Retinal pigment epithelial cell (primary cell): Measurements from ENCODE around the gene HS6ST1.

Experiments
- DNase-seq: peaks from one replicate; pipeline ENCODE4 v3.0.0-alpha.2; 2010; ENCODE audit warnings: low read depth
- H3K4me3 ChIP-seq: 2 replicates; pipeline ENCODE4 v1.5.1; 2011; ENCODE audit warnings: mild to moderate bottlenecking, low read length, control low read depth, moderate library complexity
- TF ChIP-seq, protein P1 (sequence below): conservative IDR thresholded peaks from 2 replicates; pipeline ENCODE4 v1.5.1; 2011; ENCODE audit warnings: low read depth, low read length, control low read depth, inconsistent platforms

HS6ST1 gene

DNA sequence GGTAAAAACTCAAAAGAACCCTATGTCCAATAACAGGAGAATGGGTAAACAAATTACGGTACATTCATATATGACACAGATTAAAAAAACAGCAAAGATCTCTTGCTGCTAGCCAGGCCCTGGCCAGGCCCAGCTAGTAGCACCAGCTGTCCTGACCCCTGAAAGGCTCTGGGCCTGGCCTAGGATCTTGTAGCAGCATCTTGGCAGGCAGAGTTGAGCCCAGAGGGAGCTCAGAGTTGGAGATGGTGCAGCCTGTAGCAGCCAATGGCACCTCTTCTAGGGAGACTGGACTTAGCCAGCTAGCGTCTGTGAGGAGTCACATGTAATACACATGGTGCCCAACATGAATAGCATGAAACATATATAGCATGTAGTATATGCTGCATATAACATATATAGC, 69.1 kb downstream of the HS6ST1 start:
- TF ChIP-seq, protein P1, sequence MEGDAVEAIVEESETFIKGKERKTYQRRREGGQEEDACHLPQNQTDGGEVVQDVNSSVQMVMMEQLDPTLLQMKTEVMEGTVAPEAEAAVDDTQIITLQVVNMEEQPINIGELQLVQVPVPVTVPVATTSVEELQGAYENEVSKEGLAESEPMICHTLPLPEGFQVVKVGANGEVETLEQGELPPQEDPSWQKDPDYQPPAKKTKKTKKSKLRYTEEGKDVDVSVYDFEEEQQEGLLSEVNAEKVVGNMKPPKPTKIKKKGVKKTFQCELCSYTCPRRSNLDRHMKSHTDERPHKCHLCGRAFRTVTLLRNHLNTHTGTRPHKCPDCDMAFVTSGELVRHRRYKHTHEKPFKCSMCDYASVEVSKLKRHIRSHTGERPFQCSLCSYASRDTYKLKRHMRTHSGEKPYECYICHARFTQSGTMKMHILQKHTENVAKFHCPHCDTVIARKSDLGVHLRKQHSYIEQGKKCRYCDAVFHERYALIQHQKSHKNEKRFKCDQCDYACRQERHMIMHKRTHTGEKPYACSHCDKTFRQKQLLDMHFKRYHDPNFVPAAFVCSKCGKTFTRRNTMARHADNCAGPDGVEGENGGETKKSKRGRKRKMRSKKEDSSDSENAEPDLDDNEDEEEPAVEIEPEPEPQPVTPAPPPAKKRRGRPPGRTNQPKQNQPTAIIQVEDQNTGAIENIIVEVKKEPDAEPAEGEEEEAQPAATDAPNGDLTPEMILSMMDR, result no peak
- DNase-seq, result no peak
- H3K4me3 ChIP-seq, result no peak overlapping the region

DNA sequence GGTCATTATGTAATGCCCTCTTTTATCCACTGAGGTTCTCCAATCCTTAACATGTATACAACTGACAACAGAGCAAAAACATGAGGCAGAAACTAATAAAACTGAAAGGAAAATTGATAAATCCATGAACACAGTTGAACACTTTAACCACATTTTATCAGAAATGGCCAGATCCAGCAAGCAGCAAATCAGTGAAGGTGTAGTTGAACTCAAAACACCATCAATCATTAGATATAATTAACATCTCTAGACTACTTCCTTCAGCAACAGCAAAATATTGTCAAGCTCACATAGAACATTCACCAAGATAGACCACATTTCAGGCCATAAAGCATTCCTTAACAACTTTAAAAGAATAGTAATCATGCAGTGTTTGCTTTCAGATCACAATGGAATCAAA, 72.9 kb downstream of the HS6ST1 start:
- DNase-seq, result no peak
- H3K4me3 ChIP-seq, result no peak overlapping the region
- TF ChIP-seq, protein P1, result no peak

- TF ChIP-seq, protein P1, result no peak
- H3K4me3 ChIP-seq, result no peak overlapping the region
- no peak for DNase-seq
Observed at GRCh38 chr2:128241896-128242295, 76.8 kb downstream of the HS6ST1 start.

- DNase-seq, result no peak
- TF ChIP-seq, protein P1, result no peak
- H3K4me3 ChIP-seq, result no peak overlapping the region
Observed at GRCh38 chr2:128237911-128238697, 80.6 kb downstream of the HS6ST1 start.

DNA sequence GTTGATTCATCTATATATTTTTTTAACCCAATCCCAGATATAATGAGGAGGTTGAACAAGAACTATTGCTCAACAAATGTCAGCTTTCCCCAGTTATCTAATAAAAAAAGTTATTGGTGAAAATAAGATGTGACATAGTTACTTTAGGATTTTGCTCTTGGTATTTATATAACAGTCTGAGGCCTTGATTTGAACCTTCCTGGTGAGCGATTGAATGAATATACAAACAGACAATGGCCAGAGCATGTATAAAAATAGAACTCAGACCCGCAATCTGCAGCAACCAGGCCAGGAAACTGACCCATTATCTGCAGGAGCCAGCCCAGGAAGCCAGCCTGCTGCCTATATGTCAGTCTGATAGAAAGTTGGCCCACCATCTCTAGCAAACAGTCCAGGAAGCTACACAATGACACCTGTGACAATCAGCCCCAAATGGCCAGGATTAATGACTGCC, 81.6 kb downstream of the HS6ST1 start:
- H3K4me3 ChIP-seq, result no peak overlapping the region
- no peak for DNase-seq
- TF ChIP-seq, protein P1, result no peak

DNA sequence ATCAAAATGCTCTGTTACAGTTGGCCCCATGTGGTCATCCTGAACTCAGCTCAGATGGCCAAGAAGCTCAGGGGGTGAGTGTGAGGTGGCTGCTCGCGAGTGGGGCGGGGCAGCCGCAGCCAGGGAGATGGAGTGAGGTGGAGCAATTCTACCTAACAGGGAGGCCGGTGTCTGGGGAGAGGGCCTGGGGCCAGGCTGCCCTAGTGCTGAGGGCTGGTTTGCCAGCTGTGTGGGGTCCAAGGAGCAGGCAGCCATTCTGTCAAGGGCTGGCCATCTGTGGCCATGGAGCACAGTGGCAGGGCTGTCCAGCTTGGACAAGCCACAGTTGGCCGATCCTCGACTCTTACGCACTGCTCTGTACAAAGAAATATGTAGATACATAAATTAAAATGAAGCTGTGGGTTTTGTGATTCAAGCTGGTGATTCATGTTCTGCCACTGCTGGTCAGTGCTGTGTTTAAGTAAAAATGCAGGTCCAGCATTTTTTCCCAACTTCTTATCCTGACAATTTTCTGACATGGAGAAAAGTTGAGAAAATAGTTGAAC, 82.1 kb downstream of the HS6ST1 start:
- no peak overlapping the region for H3K4me3 ChIP-seq
- TF ChIP-seq, protein P1, result no peak
- DNase-seq, result no peak

GRCh38 chr2:128235581-128235980, 83.1 kb downstream of the HS6ST1 start:
- TF ChIP-seq, protein P1, result no peak
- no peak for DNase-seq
- no peak overlapping the region for H3K4me3 ChIP-seq
